Neural cell (in vitro differentiated cells): ENCODE data around the gene TADA3. TPM values are rescaled to one million over a fixed set of nuclear protein-coding genes. Genes with fewer than 3 reads are reported as not detected.

Experiments
- H2AFZ ChIP-seq: fragments of 200-600, 300-800 bp; sonication (generic), shearing (Covaris generic); 2 replicates; pipeline ENCODE4 v1.6.0; 2014; ENCODE audit warnings: low read depth, mild to moderate bottlenecking, antibody characterized with exemption, low read length, moderate library complexity
- H3F3A ChIP-seq: fragments of 200-600 bp; shearing (Covaris generic); 2 replicates; pipeline ENCODE4 v1.6.1; 2016; ENCODE audit warnings: mild to moderate bottlenecking, moderate library complexity, mixed read lengths, antibody characterized with exemption, low read length; ENCODE audit not compliant: insufficient read depth, poor library complexity, severe bottlenecking
- H3K27ac ChIP-seq: fragments of 200-600, 300-800 bp; sonication (generic), shearing (Covaris generic); 2 replicates; pipeline ENCODE4 v1.5.1; 2014; ENCODE audit warnings: mild to moderate bottlenecking, low read length, moderate library complexity
- H3K27me3 ChIP-seq: fragments of 300-800, 200-600 bp; sonication (generic), shearing (Covaris generic); 2 replicates; pipeline ENCODE4 v1.6.0; 2014; ENCODE audit warnings: mild to moderate bottlenecking, low read depth, low read length, moderate library complexity; ENCODE audit not compliant: insufficient read depth
- H3K36me3 ChIP-seq: fragments of 300-800, 200-600 bp; sonication (generic), shearing (Covaris generic); 2 replicates; pipeline ENCODE4 v1.5.1; 2014; ENCODE audit warnings: mild to moderate bottlenecking, antibody characterized with exemption, low read length, moderate library complexity; ENCODE audit not compliant: insufficient read depth
- H3K4me2 ChIP-seq: fragments of 300-800, 200-600 bp; sonication (generic), shearing (Covaris generic); 2 replicates; pipeline ENCODE4 v1.6.0; 2014; ENCODE audit warnings: mild to moderate bottlenecking, low read length
- H3K4me3 ChIP-seq: fragments of 300-800, 200-600 bp; sonication (generic), shearing (Covaris generic); 2 replicates; pipeline ENCODE4 v1.5.1; 2014; ENCODE audit warnings: mild to moderate bottlenecking, low read length, moderate library complexity
- H3K79me2 ChIP-seq: fragments of 200-600 bp; shearing (Covaris generic); replicated peaks from 2 replicates; pipeline ENCODE4 v1.6.0; 2014; ENCODE audit warnings: mild to moderate bottlenecking, low read length, moderate library complexity; ENCODE audit not compliant: insufficient read depth
- H3K9ac ChIP-seq: fragments of 300-800, 200-600 bp; sonication (generic), shearing (Covaris generic); 2 replicates; pipeline ENCODE4 v1.6.1; 2016; ENCODE audit warnings: mild to moderate bottlenecking, low read length, mixed read lengths
- H3K9me2 ChIP-seq: fragments of 200-600 bp; shearing (Covaris generic); 2 replicates; pipeline ENCODE4 v1.6.1; 2016; ENCODE audit warnings: mild to moderate bottlenecking, low read length, mixed read lengths; ENCODE audit not compliant: insufficient read depth
- H3K9me3 ChIP-seq: fragments of 200-600, 300-800 bp; sonication (generic), shearing (Covaris generic); 2 replicates; pipeline ENCODE4 v1.6.1; 2016; ENCODE audit warnings: mild to moderate bottlenecking, mixed run types, low read length, moderate library complexity, mixed read lengths
- H4K20me1 ChIP-seq: fragments of 200-600 bp; shearing (Covaris generic); 2 replicates; pipeline ENCODE4 v1.6.1; 2016; ENCODE audit warnings: mild to moderate bottlenecking, mixed run types; ENCODE audit not compliant: insufficient read depth
- EP300 ChIP-seq: fragments of 450-650 bp; conservative IDR thresholded peaks from 2 replicates; pipeline ENCODE4 v1.6.1; 2014; ENCODE audit warnings: antibody characterized with exemption, mild to moderate bottlenecking, moderate library complexity; ENCODE audit not compliant: poor library complexity, severe bottlenecking
- EZH2 ChIP-seq: fragments of 200-600, 300-800 bp; shearing (Covaris generic), sonication (generic); IDR thresholded peaks from 2 replicates; pipeline ENCODE4 v1.6.1; 2014; ENCODE audit warnings: antibody characterized with exemption, low read length, borderline replicate concordance, mild to moderate bottlenecking; ENCODE audit not compliant: insufficient read depth, poor library complexity, severe bottlenecking
- MXI1 ChIP-seq: fragments of 450-650 bp; conservative IDR thresholded peaks from 2 replicates; pipeline ENCODE4 v1.6.1; 2014; ENCODE audit warnings: antibody characterized with exemption, mild to moderate bottlenecking; ENCODE audit not compliant: poor library complexity, severe bottlenecking
- POLR2AphosphoS5 ChIP-seq: IDR thresholded peaks from 2 replicates; pipeline ENCODE4 v1.6.1; 2012
- RAD21 ChIP-seq: fragments of 450-650 bp; conservative IDR thresholded peaks from 2 replicates; pipeline ENCODE4 v1.6.1; 2014; ENCODE audit warnings: antibody characterized with exemption, mild to moderate bottlenecking, moderate library complexity
- SMC3 ChIP-seq: fragments of 450-650 bp; conservative IDR thresholded peaks from 2 replicates; pipeline ENCODE4 v1.6.1; 2014; ENCODE audit warnings: antibody characterized with exemption, mild to moderate bottlenecking, moderate library complexity; ENCODE audit not compliant: poor library complexity
- TAF1 ChIP-seq: IDR thresholded peaks from 2 replicates; pipeline ENCODE4 v1.6.1; 2012; ENCODE audit warnings: low read depth
- polyA plus RNA-seq: library from polyadenylated mRNA; depleted of rRNA; stranded (reverse); fragments of >200 nt; gene quantifications from 2 replicates; pipeline ENCODE4 v1.2.3, GENCODE V29; 2014
- TF ChIP-seq, protein P1 (sequence below): fragments of 450-650 bp; IDR thresholded peaks from 2 replicates; pipeline ENCODE4 v1.5.1; 2014; ENCODE audit warnings: antibody characterized with exemption, mild to moderate bottlenecking, moderate library complexity; ENCODE audit not compliant: poor library complexity, severe bottlenecking
- TF ChIP-seq, protein P2 (sequence below): IDR thresholded peaks from 2 replicates; pipeline ENCODE4 v1.6.1; 2012; ENCODE audit warnings: borderline replicate concordance

TADA3 gene
- polyA plus RNA-seq, 1 donor from 2014 or later, result 55.4 TPM

DNA sequence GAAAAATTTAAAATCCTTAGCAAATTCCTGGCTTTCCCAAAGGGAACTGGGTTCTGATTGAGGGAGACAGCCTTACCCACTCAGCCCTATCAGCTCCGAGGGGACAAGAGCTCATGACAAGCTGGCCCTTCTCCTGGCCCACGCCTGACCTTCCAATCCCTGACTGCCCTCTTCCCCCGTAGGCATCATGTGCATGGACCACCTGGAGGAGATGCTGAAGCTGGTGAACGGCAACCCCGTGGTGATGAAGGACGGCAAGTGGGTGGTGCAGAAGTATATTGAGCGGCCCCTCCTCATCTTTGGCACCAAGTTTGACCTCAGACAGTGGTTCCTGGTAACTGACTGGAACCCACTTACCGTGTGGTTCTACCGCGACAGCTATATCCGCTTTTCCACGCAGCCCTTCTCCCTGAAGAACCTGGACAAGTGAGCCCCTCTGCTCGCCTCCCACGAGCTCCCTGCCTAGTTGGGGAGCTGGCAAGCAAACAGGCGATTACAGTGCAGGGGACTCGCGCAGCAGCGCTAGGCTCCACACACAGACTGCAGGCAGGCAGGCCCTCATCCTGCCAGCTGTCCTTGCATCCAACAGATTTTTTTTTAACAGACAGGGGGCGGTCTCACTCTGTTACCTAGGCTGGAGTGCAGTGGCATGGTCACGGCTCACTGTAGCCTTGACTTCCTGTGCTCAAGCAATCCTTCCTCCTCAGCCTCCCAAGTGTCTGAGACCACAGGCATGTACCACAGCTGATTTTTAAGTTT, 34.7 kb upstream of the TADA3 start:
- TF ChIP-seq RAD21, result no peak
- no peak for TF ChIP-seq EZH2
- TF ChIP-seq POLR2AphosphoS5, result no peak
- TF ChIP-seq MXI1, result no peak
- TF ChIP-seq SMC3, result no peak
- no peak for TF ChIP-seq EP300
- TF ChIP-seq, protein P1, sequence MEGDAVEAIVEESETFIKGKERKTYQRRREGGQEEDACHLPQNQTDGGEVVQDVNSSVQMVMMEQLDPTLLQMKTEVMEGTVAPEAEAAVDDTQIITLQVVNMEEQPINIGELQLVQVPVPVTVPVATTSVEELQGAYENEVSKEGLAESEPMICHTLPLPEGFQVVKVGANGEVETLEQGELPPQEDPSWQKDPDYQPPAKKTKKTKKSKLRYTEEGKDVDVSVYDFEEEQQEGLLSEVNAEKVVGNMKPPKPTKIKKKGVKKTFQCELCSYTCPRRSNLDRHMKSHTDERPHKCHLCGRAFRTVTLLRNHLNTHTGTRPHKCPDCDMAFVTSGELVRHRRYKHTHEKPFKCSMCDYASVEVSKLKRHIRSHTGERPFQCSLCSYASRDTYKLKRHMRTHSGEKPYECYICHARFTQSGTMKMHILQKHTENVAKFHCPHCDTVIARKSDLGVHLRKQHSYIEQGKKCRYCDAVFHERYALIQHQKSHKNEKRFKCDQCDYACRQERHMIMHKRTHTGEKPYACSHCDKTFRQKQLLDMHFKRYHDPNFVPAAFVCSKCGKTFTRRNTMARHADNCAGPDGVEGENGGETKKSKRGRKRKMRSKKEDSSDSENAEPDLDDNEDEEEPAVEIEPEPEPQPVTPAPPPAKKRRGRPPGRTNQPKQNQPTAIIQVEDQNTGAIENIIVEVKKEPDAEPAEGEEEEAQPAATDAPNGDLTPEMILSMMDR, result no peak
- TF ChIP-seq TAF1, result no peak
- TF ChIP-seq, protein P2, sequence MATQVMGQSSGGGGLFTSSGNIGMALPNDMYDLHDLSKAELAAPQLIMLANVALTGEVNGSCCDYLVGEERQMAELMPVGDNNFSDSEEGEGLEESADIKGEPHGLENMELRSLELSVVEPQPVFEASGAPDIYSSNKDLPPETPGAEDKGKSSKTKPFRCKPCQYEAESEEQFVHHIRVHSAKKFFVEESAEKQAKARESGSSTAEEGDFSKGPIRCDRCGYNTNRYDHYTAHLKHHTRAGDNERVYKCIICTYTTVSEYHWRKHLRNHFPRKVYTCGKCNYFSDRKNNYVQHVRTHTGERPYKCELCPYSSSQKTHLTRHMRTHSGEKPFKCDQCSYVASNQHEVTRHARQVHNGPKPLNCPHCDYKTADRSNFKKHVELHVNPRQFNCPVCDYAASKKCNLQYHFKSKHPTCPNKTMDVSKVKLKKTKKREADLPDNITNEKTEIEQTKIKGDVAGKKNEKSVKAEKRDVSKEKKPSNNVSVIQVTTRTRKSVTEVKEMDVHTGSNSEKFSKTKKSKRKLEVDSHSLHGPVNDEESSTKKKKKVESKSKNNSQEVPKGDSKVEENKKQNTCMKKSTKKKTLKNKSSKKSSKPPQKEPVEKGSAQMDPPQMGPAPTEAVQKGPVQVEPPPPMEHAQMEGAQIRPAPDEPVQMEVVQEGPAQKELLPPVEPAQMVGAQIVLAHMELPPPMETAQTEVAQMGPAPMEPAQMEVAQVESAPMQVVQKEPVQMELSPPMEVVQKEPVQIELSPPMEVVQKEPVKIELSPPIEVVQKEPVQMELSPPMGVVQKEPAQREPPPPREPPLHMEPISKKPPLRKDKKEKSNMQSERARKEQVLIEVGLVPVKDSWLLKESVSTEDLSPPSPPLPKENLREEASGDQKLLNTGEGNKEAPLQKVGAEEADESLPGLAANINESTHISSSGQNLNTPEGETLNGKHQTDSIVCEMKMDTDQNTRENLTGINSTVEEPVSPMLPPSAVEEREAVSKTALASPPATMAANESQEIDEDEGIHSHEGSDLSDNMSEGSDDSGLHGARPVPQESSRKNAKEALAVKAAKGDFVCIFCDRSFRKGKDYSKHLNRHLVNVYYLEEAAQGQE, result no peak
- no peaks in the 10 kb centered on the region for H3K27me3 ChIP-seq
- H3K4me2 ChIP-seq, result no peak overlapping the region
- H2AFZ ChIP-seq, result no peak overlapping the region
- no peak overlapping the region for H3K4me3 ChIP-seq
- H4K20me1 ChIP-seq, result no peaks in the 10 kb centered on the region
- no peak overlapping the region for H3K9ac ChIP-seq
- no peaks in the 10 kb centered on the region for H3K79me2 ChIP-seq
- H3K36me3 ChIP-seq, result no peaks in the 10 kb centered on the region
- no peak overlapping the region for H3K27ac ChIP-seq
- H3K9me2 ChIP-seq, result no peaks in the 10 kb centered on the region
- no peaks in the 10 kb centered on the region for H3K9me3 ChIP-seq
- no peaks in the 10 kb centered on the region for H3F3A ChIP-seq

DNA sequence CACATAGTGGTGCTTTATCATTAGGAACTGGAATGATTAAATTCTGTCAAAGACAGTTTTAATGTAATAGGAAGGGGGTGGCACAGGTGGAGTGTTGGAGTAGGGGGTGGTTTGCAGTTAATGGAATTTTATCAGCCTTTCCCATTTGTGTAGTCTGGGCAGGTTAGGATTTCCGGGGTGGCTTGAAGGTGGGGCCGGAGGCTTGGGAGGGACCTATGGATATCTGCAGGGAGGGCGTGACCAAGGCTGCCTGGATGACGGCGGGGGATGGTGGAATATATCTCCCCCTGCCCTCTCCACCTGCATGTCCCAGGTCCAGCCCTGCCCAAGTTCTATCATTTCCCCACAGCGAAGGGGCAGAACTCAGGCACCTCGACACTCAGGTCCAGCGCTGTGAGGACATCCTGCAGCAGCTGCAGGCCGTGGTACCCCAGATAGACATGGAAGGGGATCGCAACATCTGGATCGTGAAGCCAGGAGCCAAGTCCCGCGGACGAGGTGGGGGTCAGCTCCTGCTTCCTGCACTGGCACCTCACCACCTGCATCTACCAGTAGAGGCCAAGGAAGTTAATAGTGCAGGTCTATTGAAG, 33.3 kb upstream of the TADA3 start:
- Histone ChIP-seq H3F3A (no peaks in the 10 kb centered on the region), H3K79me2 (no peaks in the 10 kb centered on the region), H3K9ac (no peak overlapping the region), H3K36me3 (no peaks in the 10 kb centered on the region), H3K9me2 (no peaks in the 10 kb centered on the region), H3K27me3 (no peaks in the 10 kb centered on the region), H3K27ac (no peak overlapping the region), H2AFZ (no peak overlapping the region), H4K20me1 (no peaks in the 10 kb centered on the region), H3K9me3 (no peaks in the 10 kb centered on the region), H3K4me3 (no peak overlapping the region), H3K4me2 (no peak overlapping the region)
- TF ChIP-seq MXI1, result no peak
- TF ChIP-seq POLR2AphosphoS5, result no peak
- TF ChIP-seq, protein P2, result no peak
- TF ChIP-seq, protein P1, result no peak
